OCI-LY3 (cell line): ENCODE data around the gene CCDC183.
A peak's percentile ranks its signal among the peaks of the same experiment; 100 is the strongest.
"Not testable (repeated sequence)": the region's sequence is repeated elsewhere in the genome, so short reads cannot be mapped to it uniquely, and the experiment has no call there.

Experiments used
- H2AFZ ChIP-seq: fragments of 200-600, 300-600 bp; shearing (Covaris generic); 2 replicates; pipeline ENCODE4 v1.6.0; 2014; ENCODE audit warnings: antibody characterized with exemption, low read depth, low read length
- H3K27ac ChIP-seq: fragments of 200-600, 300-600 bp; sonication (generic); 2 replicates; pipeline ENCODE4 v1.5.1; 2014; ENCODE audit warnings: mild to moderate bottlenecking, low read length, moderate library complexity, mixed read lengths
- H3K27me3 ChIP-seq: fragments of 200-600, 300-600 bp; sonication (generic); 2 replicates; pipeline ENCODE4 v1.6.1; 2014; ENCODE audit warnings: low read depth, low read length, mixed read lengths
- H3K36me3 ChIP-seq: fragments of 200-600, 300-600 bp; sonication (generic); replicated peaks from 2 replicates; pipeline ENCODE3; 2014; ENCODE audit warnings: low read depth, low read length, mixed read lengths
- H3K4me1 ChIP-seq: fragments of 300-600, 200-600 bp; sonication (generic); 2 replicates; pipeline ENCODE4 v1.6.1; 2014; ENCODE audit warnings: low read length, mixed read lengths
- H3K4me2 ChIP-seq: fragments of 200-600, 300-600 bp; sonication (generic); 2 replicates; pipeline ENCODE4 v1.6.1; 2014; ENCODE audit warnings: low read length, mixed read lengths
- H3K4me3 ChIP-seq: fragments of 300-600, 200-600 bp; sonication (generic); 2 replicates; pipeline ENCODE4 v1.5.1; 2014; ENCODE audit warnings: antibody characterized with exemption, mild to moderate bottlenecking, low read length, moderate library complexity
- H3K79me2 ChIP-seq: fragments of 300-600, 200-600 bp; shearing (Covaris generic); 2 replicates; pipeline ENCODE4 v1.6.1; 2014; ENCODE audit warnings: mild to moderate bottlenecking, low read length, mixed read lengths
- H3K9ac ChIP-seq: fragments of 300-600, 200-600 bp; shearing (Covaris generic); 2 replicates; pipeline ENCODE4 v1.6.0; 2014; ENCODE audit warnings: mild to moderate bottlenecking, low read length, moderate library complexity
- H3K9me3 ChIP-seq: fragments of 200-600, 300-600 bp; shearing (Covaris generic); 2 replicates; pipeline ENCODE4 v1.6.1; 2014; ENCODE audit warnings: low read length, mixed read lengths; ENCODE audit not compliant: insufficient read depth
- H4K20me1 ChIP-seq: fragments of 200-600, 300-600 bp; sonication (generic); 2 replicates; pipeline ENCODE4 v1.6.1; 2016; ENCODE audit warnings: low read length, mixed read lengths; ENCODE audit not compliant: insufficient read depth
- EZH2phosphoT487 ChIP-seq: fragments of 200-600 bp; shearing (Covaris generic); IDR thresholded peaks from 2 replicates; pipeline ENCODE4 v1.6.1; 2018; ENCODE audit warnings: antibody characterized with exemption, mixed run types, low read depth
- TF ChIP-seq, protein P1 (sequence below): fragments of 200-600, 300-600 bp; sonication (generic); IDR thresholded peaks from 2 replicates; pipeline ENCODE4 v1.5.1; 2014; ENCODE audit warnings: antibody characterized with exemption, low read length, low read depth

The CCDC183 gene

DNA sequence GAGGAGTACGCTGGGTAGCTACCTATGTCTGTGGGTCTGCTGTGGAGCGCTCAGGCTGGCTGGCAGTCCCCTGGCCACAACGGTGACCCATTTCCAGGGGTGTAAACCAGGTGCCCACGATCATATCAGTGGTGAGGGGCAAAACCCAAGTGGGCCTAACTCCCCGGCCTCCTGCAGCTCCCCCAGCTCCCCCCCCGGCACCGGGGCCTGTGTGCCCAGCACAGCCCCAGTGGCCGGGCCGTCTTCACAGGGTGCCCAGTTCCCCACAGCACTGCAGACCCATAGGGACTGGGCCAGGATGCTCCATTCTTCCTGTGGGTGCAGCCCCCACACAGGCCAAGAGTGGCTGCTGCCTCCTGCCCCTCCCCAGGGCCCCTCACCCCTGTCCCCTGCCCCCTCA lies 37.1 kb upstream of the CCDC183 start:
- Histone ChIP-seq H3K79me2 (no peaks in the 10 kb centered on the region), H3K4me1 (no peaks in the 10 kb centered on the region), H2AFZ (no peak overlapping the region), H3K4me3 (no peak overlapping the region), H3K9me3 (no peaks in the 10 kb centered on the region), H3K27ac (no peak overlapping the region), H3K9ac (no peak overlapping the region), H4K20me1 (no peaks in the 10 kb centered on the region), H3K27me3 (0 out of 2 replicates have a peak, but pooled peaks cover 3% of the 10 kb centered on the region), H3K4me2 (no peak overlapping the region), H3K36me3 (no peaks in the 10 kb centered on the region)
- TF ChIP-seq, protein P1, sequence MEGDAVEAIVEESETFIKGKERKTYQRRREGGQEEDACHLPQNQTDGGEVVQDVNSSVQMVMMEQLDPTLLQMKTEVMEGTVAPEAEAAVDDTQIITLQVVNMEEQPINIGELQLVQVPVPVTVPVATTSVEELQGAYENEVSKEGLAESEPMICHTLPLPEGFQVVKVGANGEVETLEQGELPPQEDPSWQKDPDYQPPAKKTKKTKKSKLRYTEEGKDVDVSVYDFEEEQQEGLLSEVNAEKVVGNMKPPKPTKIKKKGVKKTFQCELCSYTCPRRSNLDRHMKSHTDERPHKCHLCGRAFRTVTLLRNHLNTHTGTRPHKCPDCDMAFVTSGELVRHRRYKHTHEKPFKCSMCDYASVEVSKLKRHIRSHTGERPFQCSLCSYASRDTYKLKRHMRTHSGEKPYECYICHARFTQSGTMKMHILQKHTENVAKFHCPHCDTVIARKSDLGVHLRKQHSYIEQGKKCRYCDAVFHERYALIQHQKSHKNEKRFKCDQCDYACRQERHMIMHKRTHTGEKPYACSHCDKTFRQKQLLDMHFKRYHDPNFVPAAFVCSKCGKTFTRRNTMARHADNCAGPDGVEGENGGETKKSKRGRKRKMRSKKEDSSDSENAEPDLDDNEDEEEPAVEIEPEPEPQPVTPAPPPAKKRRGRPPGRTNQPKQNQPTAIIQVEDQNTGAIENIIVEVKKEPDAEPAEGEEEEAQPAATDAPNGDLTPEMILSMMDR, result no peak
- TF ChIP-seq EZH2phosphoT487, result no peak

- no peak overlapping the region for H3K4me3 ChIP-seq
- H3K9me3 ChIP-seq, result no peaks in the 10 kb centered on the region
- H4K20me1 ChIP-seq, result no peaks in the 10 kb centered on the region
- TF ChIP-seq EZH2phosphoT487, result no peak
- TF ChIP-seq, protein P1, result no peak
- no peaks in the 10 kb centered on the region for H3K4me1 ChIP-seq
- no peak overlapping the region for H2AFZ ChIP-seq
- H3K9ac ChIP-seq, result no peak overlapping the region
- 0 out of 2 replicates have a peak, but pooled peaks cover 3% of the 10 kb centered on the region for H3K27me3 ChIP-seq
- no peak overlapping the region for H3K27ac ChIP-seq
- H3K36me3 ChIP-seq, result no peaks in the 10 kb centered on the region
- H3K4me2 ChIP-seq, result no peak overlapping the region
- no peaks in the 10 kb centered on the region for H3K79me2 ChIP-seq
Observed at GRCh38 chr9:136759436-136760325, 36.5 kb upstream of the CCDC183 start.

DNA sequence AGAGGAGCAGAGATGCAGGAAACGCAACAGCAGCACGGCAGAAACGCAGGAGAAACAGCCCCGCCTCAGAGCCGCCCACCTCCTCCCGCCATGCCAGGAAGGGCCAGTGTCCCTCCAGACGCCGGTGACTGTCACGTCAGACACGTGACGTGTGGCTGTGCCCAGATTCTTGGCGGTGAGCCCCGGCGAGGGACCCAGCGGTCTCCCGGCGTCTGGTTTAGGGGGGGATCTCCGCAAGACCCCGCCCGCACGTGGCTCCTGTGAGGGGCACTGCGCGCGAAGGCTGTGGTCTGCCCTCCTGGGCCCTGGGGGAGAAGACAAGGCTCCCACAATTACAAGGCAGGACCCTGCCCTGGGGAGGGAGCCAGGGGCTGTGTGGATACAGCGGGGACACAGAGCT lies 35.7 kb upstream of the CCDC183 start:
- TF ChIP-seq EZH2phosphoT487, result no peak
- TF ChIP-seq, protein P1, result no peak
- no peak overlapping the region for H3K4me2 ChIP-seq

GRCh38 chr9:136760834-136761544 lies 35.1 kb upstream of the CCDC183 start:
- not testable (repeated sequence) for H3K79me2 ChIP-seq, H3K27me3 ChIP-seq, H3K4me3 ChIP-seq, H4K20me1 ChIP-seq, H3K27ac ChIP-seq, H3K4me1 ChIP-seq, H3K9ac ChIP-seq, H3K4me2 ChIP-seq, H3K36me3 ChIP-seq, H3K9me3 ChIP-seq, H2AFZ ChIP-seq
- TF ChIP-seq, protein P1, result peak; percentile 62

More for the DNA sequence above, 35.7 kb upstream of the CCDC183 start:
- H3K4me1 ChIP-seq, result peaks cover 5% of the 10 kb centered on the region; the same call in 1 of the 2 replicates
- H3K4me3 ChIP-seq, result no peak overlapping the region
- no peaks in the 10 kb centered on the region for H3K36me3 ChIP-seq
- no peaks in the 10 kb centered on the region for H3K79me2 ChIP-seq
- H3K9me3 ChIP-seq, result no peaks in the 10 kb centered on the region
- no peaks in the 10 kb centered on the region for H4K20me1 ChIP-seq
- peaks cover 8% of the 10 kb centered on the region; the same call in 1 of the 2 replicates for H3K27me3 ChIP-seq
- no peak overlapping the region for H2AFZ ChIP-seq
- H3K9ac ChIP-seq, result no peak overlapping the region
- no peak overlapping the region for H3K27ac ChIP-seq
